Liver (tissue), 3 donors: ENCODE measurements around the gene PCAT7.

Experiments used
- FOXA2 ChIP-seq: IDR thresholded peaks from 2 replicates; pipeline ENCODE4 v1.6.1; 2016; ENCODE audit warnings: antibody characterized with exemption
- JUND ChIP-seq, 2 donors: IDR thresholded peaks; 2 replicates each; pipeline ENCODE4 v1.6.1; 2016; ENCODE audit warnings: antibody characterized with exemption in 2 of 2
- MAX ChIP-seq: IDR thresholded peaks from 2 replicates; pipeline ENCODE4 v1.6.1; 2016; ENCODE audit warnings: antibody characterized with exemption
- NR2F2 ChIP-seq: IDR thresholded peaks from 2 replicates; pipeline ENCODE4 v1.6.1; 2016; ENCODE audit warnings: antibody characterized with exemption
- RAD21 ChIP-seq, 2 donors: IDR thresholded peaks; 2 replicates each; pipeline ENCODE4 v1.6.1; 2016; ENCODE audit warnings: antibody characterized with exemption in 2 of 2, mild to moderate bottlenecking in 2 of 2
- REST ChIP-seq: IDR thresholded peaks from 2 replicates; pipeline ENCODE4 v1.6.1; 2016; ENCODE audit warnings: antibody characterized with exemption, mild to moderate bottlenecking
- SP1 ChIP-seq: IDR thresholded peaks from 2 replicates; pipeline ENCODE4 v1.6.1; 2018; ENCODE audit warnings: antibody characterized with exemption, mild to moderate bottlenecking
- TAF1 ChIP-seq: conservative IDR thresholded peaks from 2 replicates; pipeline ENCODE4 v1.6.1; 2016; ENCODE audit warnings: antibody characterized with exemption, mild to moderate bottlenecking
- TF ChIP-seq, protein P1 (sequence below): fragments of 150-350 bp; IDR thresholded peaks from 2 replicates; pipeline ENCODE4 v1.5.1; 2017; ENCODE audit warnings: improper control_type of control experiment, low read depth, low read length; ENCODE audit not compliant: missing input control
- TF ChIP-seq, protein P2 (sequence below): IDR thresholded peaks from 2 replicates; pipeline ENCODE4 v1.6.1; 2016; ENCODE audit warnings: antibody characterized with exemption
- TF ChIP-seq, protein P3 (sequence below): IDR thresholded peaks from 2 replicates; pipeline ENCODE4 v1.6.1; 2016; ENCODE audit warnings: antibody characterized with exemption
- donor health status: healthy.
- donor health status: healthy.

DNA sequence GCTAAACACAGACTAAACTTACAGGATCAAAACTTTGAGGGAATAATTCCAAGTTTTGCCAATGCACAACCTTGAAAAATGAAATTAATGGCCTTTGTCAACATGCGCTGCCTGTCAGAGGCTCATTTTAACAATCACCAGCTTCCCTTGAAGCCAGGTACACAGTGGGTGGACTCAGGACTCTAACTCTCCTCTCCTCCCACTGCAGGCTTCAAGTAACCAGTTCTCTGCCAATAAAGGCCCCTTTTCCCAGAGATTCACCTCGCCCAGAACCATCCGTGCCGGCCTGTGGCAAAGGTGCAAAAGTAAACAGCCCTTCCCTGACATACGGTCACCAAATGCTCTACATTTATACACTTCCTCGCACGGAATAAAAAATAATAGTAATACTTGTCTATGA lies 57.2 kb downstream of the PCAT7 start:
- no peak for TF ChIP-seq MAX
- no peak for TF ChIP-seq REST
- TF ChIP-seq, protein P1, sequence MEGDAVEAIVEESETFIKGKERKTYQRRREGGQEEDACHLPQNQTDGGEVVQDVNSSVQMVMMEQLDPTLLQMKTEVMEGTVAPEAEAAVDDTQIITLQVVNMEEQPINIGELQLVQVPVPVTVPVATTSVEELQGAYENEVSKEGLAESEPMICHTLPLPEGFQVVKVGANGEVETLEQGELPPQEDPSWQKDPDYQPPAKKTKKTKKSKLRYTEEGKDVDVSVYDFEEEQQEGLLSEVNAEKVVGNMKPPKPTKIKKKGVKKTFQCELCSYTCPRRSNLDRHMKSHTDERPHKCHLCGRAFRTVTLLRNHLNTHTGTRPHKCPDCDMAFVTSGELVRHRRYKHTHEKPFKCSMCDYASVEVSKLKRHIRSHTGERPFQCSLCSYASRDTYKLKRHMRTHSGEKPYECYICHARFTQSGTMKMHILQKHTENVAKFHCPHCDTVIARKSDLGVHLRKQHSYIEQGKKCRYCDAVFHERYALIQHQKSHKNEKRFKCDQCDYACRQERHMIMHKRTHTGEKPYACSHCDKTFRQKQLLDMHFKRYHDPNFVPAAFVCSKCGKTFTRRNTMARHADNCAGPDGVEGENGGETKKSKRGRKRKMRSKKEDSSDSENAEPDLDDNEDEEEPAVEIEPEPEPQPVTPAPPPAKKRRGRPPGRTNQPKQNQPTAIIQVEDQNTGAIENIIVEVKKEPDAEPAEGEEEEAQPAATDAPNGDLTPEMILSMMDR, result no peak
- no peak for TF ChIP-seq RAD21 (IDR thresholded peaks at IDR 0.05)
- no peak for TF ChIP-seq NR2F2
- no peak for TF ChIP-seq JUND (IDR thresholded peaks at IDR 0.05)
- no peak for TF ChIP-seq TAF1
- TF ChIP-seq, protein P2, sequence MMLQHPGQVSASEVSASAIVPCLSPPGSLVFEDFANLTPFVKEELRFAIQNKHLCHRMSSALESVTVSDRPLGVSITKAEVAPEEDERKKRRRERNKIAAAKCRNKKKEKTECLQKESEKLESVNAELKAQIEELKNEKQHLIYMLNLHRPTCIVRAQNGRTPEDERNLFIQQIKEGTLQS, result no peak
- no peak for TF ChIP-seq SP1
- TF ChIP-seq FOXA2, result peak; percentile 27
- TF ChIP-seq, protein P3, sequence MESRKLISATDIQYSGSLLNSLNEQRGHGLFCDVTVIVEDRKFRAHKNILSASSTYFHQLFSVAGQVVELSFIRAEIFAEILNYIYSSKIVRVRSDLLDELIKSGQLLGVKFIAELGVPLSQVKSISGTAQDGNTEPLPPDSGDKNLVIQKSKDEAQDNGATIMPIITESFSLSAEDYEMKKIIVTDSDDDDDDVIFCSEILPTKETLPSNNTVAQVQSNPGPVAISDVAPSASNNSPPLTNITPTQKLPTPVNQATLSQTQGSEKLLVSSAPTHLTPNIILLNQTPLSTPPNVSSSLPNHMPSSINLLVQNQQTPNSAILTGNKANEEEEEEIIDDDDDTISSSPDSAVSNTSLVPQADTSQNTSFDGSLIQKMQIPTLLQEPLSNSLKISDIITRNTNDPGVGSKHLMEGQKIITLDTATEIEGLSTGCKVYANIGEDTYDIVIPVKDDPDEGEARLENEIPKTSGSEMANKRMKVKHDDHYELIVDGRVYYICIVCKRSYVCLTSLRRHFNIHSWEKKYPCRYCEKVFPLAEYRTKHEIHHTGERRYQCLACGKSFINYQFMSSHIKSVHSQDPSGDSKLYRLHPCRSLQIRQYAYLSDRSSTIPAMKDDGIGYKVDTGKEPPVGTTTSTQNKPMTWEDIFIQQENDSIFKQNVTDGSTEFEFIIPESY, result no peak
